ENCODE results near the gene ACOX3. TPM values are rescaled to one million over a fixed set of nuclear protein-coding genes. Genes with fewer than 3 reads are reported as not detected.

Gene ACOX3
- total RNA-seq, 4 donors from 2014 or later: 42.3 to 86.2 (median 50.3) TPM

DNA sequence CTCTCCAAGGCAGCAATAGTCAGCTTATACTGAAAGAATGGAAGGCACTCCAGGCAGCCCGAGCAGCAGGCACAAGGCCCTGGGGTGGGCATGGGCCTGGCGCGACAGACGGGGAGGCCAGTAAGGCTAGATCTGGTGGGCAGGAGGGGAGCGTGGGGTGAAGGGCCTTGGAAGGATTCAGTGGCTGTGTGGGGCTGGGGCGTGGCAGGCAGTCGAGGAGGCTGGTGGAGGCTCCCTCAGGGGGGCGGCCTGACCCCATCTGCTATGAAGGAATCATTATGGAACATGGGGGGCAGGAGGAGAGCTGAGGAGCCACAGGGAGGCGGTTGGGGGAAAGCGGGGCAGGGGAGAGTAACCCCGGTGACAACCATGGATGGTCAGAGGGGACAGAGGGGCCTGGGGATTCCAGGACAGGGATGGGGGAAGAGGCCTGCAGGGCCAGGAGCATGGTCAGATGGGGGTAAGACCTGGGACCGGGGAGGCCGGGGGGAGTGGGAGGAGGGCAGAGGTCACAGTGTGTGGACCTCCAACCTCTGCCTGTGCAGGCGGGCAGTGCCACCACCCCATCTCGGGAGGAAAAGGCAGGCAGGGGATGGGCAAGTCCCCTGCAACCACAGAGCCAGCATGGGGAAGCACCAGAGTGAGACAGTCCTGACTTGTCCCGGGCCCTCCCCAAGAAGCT is 70.3 kb downstream of the ACOX3 start:
- intact Hi-C loops (cut with DNase I): no loop called here
- TF ChIP-seq POLR2A (IDR thresholded peaks at IDR 0.05): no peak
- WGBS, 2 donors: 91 to 93% methylated on average over 5 to 13 of the region's 16 CpGs
- no peak for DNase-seq
- Histone ChIP-seq H3K27ac (no peak overlapping the region), H3K9me3 (no peaks in the 10 kb centered on the region), H3K27me3 (no peaks in the 10 kb centered on the region), H3K4me3 (no peak overlapping the region), H3K36me3 (peaks cover 0 to 80% (median 9%) of the 10 kb centered on the region in 3 donors), H3K4me1 (no peaks in the 10 kb centered on the region)

DNA sequence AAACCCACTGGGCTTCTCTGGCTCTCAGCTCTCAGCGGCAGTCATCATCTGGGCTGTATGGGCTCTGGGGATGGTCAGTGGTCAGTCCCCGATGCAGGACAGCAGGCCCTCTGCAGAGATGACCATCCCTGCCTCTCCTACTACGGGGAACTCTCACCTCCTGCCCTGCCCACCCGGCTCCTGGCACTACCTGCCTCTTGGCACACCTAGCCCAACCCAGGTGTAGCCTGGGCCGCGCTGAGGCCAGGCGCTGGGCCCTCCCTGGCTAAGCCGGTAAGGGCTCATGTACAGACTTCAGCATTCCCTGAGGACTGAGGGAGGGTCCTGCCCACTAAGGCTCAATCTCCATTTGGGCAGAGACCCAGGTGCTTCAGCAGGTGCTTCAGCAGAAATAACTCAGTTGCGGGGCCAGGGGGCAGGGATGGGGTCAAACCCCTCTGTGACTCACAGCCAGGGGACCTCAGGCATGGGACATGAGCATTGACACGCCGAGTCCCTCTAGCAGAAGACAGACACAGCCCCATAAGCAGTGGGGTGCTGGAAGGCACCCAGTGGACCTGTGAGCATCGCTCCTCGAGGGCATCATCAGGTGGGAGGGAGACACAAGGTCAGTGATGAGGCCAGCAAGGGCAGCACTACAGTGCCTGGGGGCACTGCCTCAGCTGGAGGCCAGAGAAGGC is 71.0 kb downstream of the ACOX3 start:
- Histone ChIP-seq H3K36me3 (peaks cover 0 to 80% (median 15%) of the 10 kb centered on the region in 3 donors), H3K27me3 (no peaks in the 10 kb centered on the region), H3K27ac (no peak overlapping the region), H3K9me3 (no peaks in the 10 kb centered on the region), H3K4me3 (no peak overlapping the region), H3K4me1 (no peaks in the 10 kb centered on the region)
- TF ChIP-seq, protein P1, sequence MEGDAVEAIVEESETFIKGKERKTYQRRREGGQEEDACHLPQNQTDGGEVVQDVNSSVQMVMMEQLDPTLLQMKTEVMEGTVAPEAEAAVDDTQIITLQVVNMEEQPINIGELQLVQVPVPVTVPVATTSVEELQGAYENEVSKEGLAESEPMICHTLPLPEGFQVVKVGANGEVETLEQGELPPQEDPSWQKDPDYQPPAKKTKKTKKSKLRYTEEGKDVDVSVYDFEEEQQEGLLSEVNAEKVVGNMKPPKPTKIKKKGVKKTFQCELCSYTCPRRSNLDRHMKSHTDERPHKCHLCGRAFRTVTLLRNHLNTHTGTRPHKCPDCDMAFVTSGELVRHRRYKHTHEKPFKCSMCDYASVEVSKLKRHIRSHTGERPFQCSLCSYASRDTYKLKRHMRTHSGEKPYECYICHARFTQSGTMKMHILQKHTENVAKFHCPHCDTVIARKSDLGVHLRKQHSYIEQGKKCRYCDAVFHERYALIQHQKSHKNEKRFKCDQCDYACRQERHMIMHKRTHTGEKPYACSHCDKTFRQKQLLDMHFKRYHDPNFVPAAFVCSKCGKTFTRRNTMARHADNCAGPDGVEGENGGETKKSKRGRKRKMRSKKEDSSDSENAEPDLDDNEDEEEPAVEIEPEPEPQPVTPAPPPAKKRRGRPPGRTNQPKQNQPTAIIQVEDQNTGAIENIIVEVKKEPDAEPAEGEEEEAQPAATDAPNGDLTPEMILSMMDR (IDR thresholded peaks at IDR 0.05): no peak
- no peak for TF ChIP-seq POLR2A (IDR thresholded peaks at IDR 0.05)
- WGBS, 2 donors: 60 to 100% methylated on average over 1 of the region's 13 CpGs
- intact Hi-C loops (cut with DNase I): no loop called here
- DNase-seq: no peak

DNA sequence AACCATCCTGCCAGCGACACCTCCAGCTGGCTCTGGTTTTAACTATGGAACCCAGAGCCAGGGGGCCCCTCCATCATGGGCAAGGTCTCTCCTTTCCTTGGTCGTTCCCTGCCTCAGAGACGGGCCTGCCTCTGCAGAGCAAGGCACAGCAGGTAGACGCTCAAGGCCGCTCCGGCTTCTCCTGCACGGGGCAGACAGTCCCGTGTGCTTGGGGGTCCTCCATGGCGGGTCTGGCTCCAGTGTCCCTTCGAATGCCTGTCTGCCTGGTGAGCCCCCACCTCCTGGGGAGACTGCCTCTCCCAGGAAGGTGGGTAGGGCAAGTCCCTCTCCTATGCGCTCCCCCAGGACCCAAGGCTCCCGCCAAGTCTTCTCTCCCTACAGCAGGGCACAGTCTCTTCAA is 71.5 kb downstream of the ACOX3 start:
- TF ChIP-seq, protein P1 (IDR thresholded peaks at IDR 0.05): no peak
- no peak for TF ChIP-seq POLR2A (IDR thresholded peaks at IDR 0.05)
- no peaks in the 10 kb centered on the region for H3K4me1 ChIP-seq
- H3K9me3 ChIP-seq: no peaks in the 10 kb centered on the region
- no peak for DNase-seq
- intact Hi-C loops (cut with DNase I): no loop called here
- H3K27ac ChIP-seq: no peak overlapping the region
- H3K4me3 ChIP-seq: no peak overlapping the region
- no peaks in the 10 kb centered on the region for H3K27me3 ChIP-seq
- peaks cover 0 to 80% (median 15%) of the 10 kb centered on the region in 3 donors for H3K36me3 ChIP-seq
- WGBS, 2 donors: 100% methylated on average over 3 of the region's 12 CpGs; no CpG with 5 or more reads in 1 of the 2 donors

DNA sequence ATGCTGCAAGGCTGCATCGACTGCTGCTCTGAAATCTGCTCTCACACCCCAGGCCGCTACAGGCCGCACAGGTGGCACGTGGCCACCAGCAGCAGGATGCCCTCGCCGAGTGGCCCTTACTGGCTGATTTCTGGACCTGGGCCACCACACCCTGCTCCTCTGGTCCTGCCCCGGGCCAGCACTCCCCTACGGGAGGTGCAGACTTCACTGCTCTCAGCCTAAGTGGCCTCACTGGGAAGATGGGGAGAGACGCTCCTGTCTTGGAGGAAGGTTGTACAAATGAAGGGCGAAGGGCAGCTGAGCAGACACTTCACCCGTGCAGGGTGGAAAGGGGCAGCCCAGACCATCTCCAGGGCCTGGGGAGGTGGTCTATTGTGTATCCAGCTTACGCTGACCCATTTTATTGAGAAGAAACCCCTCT is 72.5 kb downstream of the ACOX3 start:
- H3K27me3 ChIP-seq: no peaks in the 10 kb centered on the region
- no peak overlapping the region for H3K27ac ChIP-seq
- intact Hi-C loops (cut with DNase I): no loop called here
- H3K4me3 ChIP-seq: no peak overlapping the region
- TF ChIP-seq POLR2A (IDR thresholded peaks at IDR 0.05): no peak
- TF ChIP-seq, protein P1 (IDR thresholded peaks at IDR 0.05): no peak
- WGBS, 2 donors: 82 to 100% methylated on average over 1 to 10 of the region's 12 CpGs
- no peaks in the 10 kb centered on the region for H3K9me3 ChIP-seq
- no peaks in the 10 kb centered on the region for H3K4me1 ChIP-seq
- H3K36me3 ChIP-seq: peaks cover 0 to 70% (median 15%) of the 10 kb centered on the region in 3 donors
- no peak for DNase-seq

DNA sequence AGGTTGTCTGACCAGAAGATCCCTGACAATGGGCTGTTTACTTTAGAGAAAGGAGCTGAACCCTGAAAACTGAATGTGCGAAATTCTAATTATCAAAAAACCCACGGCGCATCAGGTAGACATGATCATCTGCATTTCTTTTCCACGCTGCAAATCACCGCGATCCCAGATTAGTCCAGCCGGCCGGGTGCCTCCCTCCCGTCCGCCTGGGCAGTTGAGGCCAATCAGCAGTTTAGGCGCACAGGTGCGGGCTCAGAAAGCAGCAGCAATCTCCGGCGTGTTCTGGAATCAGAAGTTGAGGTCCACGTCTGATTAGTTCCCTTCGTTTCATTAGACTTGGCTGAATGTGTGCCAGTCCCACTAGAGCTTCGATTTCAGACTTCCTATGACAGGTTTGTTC is 73.9 kb downstream of the ACOX3 start:
- intact Hi-C loops (cut with DNase I): no loop called here
- Histone ChIP-seq H3K9me3 (no peaks in the 10 kb centered on the region), H3K27me3 (no peaks in the 10 kb centered on the region), H3K36me3 (peaks cover 0 to 58% (median 15%) of the 10 kb centered on the region in 3 donors), H3K27ac (no peak overlapping the region), H3K4me1 (no peaks in the 10 kb centered on the region), H3K4me3 (no peak overlapping the region)
- 81 to 86% methylated on average over 17 of the region's 17 CpGs for WGBS, 2 donors
- no peak for TF ChIP-seq POLR2A (IDR thresholded peaks at IDR 0.05)
- TF ChIP-seq, protein P1 (IDR thresholded peaks at IDR 0.05): no peak
- no peak for DNase-seq
